DOHH2 (cell line): ENCODE results near the gene RORC.

Experiments used
- CTCF ChIP-seq: fragments of 200-600 bp; sonication (generic); IDR thresholded peaks from one replicate; pipeline ENCODE4 v1.5.1; 2014; ENCODE audit warnings: antibody characterized with exemption, mild to moderate bottlenecking, low read depth, low read length; ENCODE audit not compliant: poor library complexity, severe bottlenecking
- EZH2phosphoT487 ChIP-seq: fragments of 200-600 bp; sonication (generic); IDR thresholded peaks from 2 replicates; pipeline ENCODE4 v1.6.1; 2017; ENCODE audit warnings: borderline replicate concordance, mild to moderate bottlenecking, antibody characterized with exemption, low read length, moderate library complexity, mixed read lengths

GRCh38 chr1:151815716-151816327, 15.8 kb downstream of the RORC start:
- no peak for TF ChIP-seq CTCF
- no peak for TF ChIP-seq EZH2phosphoT487
